ENCODE data around the gene GRB10.

DNA sequence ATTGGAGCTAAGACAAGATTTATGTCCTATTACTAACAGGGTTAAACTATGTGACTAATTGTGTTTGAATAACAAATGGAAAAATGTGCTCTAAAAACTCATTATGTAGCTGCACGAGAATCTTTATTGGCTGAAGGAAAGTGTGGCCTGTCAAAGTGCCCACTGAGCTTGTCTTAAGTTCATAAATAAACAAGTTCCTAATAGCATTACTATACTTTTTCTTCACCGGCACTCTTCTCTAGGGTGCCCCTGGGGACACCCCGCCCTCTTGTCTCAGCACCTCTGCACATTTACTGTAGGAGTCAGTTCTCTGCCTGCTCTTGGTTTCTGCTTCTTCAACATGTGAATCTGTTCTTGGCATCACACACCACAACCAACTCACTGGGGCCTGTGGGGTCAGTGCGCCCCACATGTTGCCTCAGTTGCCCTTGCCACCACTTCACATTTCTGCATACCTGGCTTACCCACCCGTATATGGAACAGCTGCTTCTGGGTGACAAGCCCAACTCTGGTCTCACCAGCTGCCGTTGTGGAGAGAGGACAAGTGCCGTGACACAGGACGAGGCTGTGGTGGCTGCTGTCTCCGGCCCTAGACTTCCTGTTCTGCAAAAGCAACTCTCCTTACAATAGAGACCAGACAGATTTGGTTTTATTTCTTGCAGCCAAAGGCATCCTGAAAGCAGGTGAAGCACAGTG lies 121.2 kb downstream of the GRB10 start:
- TF ChIP-seq CTCF (conservative IDR thresholded peaks at IDR 0.05; ENCODE audit: low read depth in 2 of 2) (no peak), EZH2phosphoT487 (IDR thresholded peaks at IDR 0.05; ENCODE audit: unreplicated experiment) (no peak), EZH2 (IDR thresholded peaks at IDR 0.05; ENCODE audit: low read depth, unreplicated experiment) (no peak), CREB1 (CRISPR knock-in tag; IDR thresholded peaks at IDR 0.05; ENCODE audit: low read depth) (no peak), POLR2AphosphoS5 (IDR thresholded peaks at IDR 0.05; ENCODE audit: low read depth) (no peak), ZNF331 (CRISPR knock-in tag; IDR thresholded peaks at IDR 0.05; ENCODE audit: low read depth) (no peak)
- TF ChIP-seq, protein P1, sequence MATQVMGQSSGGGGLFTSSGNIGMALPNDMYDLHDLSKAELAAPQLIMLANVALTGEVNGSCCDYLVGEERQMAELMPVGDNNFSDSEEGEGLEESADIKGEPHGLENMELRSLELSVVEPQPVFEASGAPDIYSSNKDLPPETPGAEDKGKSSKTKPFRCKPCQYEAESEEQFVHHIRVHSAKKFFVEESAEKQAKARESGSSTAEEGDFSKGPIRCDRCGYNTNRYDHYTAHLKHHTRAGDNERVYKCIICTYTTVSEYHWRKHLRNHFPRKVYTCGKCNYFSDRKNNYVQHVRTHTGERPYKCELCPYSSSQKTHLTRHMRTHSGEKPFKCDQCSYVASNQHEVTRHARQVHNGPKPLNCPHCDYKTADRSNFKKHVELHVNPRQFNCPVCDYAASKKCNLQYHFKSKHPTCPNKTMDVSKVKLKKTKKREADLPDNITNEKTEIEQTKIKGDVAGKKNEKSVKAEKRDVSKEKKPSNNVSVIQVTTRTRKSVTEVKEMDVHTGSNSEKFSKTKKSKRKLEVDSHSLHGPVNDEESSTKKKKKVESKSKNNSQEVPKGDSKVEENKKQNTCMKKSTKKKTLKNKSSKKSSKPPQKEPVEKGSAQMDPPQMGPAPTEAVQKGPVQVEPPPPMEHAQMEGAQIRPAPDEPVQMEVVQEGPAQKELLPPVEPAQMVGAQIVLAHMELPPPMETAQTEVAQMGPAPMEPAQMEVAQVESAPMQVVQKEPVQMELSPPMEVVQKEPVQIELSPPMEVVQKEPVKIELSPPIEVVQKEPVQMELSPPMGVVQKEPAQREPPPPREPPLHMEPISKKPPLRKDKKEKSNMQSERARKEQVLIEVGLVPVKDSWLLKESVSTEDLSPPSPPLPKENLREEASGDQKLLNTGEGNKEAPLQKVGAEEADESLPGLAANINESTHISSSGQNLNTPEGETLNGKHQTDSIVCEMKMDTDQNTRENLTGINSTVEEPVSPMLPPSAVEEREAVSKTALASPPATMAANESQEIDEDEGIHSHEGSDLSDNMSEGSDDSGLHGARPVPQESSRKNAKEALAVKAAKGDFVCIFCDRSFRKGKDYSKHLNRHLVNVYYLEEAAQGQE (IDR thresholded peaks at IDR 0.05; ENCODE audit: unreplicated experiment) = no peak

All from GM23338 (cell line).